HG02840 (cell line): ENCODE measurements around the gene DAAM2.

Source experiments
- ATAC-seq: cut with Tn5 transposase; IDR thresholded peaks from one replicate; pipeline ENCODE4 v1.9.1; 2021; ENCODE audit warnings: mild to moderate bottlenecking, moderate library complexity, moderate number of reproducible peaks; ENCODE audit not compliant: unreplicated experiment, low FRiP score

Gene DAAM2

GRCh38 chr6:39945626-39946025 lies 153.4 kb downstream of the DAAM2 start:
- no peak for ATAC-seq

DNA sequence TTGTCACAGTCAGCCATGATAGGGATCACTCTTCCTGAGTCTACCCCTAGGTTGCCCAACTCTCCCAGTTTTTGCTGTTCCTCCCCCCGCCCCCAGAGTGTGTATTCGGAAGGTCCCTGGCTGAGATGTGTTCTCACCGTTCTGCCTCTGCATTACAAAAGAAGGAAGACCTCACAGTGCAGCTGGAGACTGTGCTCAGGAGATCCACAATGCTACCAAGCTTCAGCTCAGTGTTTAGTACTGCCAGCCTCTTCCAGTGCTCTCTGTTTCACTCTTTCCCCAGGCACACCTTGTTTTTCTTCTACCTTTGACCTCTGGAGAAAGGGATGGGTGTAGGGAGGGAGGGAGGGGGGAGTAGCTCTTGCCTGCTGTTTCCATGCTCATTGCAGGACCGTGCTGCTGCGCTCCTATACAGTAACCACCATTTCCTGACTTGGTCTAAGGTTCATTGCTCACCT lies 155.5 kb downstream of the DAAM2 start:
- no peak for ATAC-seq

- no peak for ATAC-seq
Observed at GRCh38 chr6:39948199-39948791, 156.1 kb downstream of the DAAM2 start.

DNA sequence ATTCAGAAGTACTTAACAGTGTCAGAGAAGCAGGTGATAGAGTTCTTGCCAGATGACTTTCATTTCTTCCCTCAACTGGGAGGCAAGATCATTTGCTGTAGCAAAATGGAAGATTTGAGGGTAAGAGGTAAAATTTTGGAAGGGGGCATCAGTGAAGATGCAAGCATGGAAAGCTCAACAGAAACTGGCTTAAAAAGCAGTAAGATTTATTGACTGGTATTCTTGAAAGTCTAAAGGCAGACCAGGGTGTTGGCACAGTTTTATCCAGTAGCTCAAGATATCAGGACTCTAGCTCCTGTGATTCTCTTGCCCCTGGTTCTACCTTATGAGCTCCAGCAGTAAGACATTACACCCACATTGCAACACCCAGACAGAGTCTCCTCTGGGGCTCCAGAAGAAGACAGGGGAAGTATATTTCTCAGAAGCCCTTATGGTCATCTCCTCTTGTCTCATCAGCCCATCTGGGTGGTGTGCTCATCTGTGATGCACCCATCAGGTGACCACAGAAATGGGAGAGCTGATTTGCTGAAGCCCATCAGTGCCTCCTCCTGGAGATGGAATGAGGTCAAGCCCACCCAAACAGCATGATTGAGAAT lies 158.0 kb downstream of the DAAM2 start:
- ATAC-seq, result no peak

DNA sequence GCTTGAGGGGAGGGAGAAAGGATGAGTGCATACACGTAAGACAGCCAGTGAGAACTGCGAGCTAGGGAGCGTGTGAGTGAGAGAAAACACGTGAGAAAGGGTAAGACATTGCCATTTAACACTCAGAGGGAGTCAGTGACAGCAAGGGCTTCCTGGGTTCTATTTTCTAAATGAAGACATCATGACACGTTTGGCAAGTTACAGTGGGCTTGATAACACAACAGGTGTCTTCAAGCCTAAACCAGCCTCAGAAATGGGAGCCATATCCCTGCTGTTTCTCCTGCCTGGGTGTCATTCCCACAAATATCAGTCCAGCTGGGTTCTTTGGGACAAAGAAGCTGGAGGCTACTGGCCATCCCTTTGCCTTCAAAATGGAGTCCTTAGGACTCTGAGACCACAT lies 159.0 kb downstream of the DAAM2 start:
- no peak for ATAC-seq

DNA sequence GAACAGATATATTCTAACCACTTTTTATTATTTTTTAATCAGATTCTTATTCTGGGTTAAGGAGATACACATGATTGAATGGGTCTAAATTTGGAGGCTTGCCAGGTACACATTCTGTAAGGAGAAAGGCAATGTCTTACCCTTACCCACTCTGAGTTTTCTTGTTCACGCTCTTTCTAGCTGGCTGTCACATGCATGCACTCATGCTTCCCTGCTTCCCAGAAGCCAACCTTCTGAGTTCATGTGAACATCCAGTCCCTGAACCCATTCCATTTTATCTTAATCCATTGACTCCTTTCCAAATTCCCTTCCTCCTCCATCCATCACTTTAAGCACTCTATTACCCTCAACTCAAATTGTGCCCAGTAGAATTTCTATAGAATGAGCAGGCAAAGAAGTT lies 159.5 kb downstream of the DAAM2 start:
- no peak for ATAC-seq

- no peak for ATAC-seq
Observed at GRCh38 chr6:39952167-39952566, 160.0 kb downstream of the DAAM2 start.

DNA sequence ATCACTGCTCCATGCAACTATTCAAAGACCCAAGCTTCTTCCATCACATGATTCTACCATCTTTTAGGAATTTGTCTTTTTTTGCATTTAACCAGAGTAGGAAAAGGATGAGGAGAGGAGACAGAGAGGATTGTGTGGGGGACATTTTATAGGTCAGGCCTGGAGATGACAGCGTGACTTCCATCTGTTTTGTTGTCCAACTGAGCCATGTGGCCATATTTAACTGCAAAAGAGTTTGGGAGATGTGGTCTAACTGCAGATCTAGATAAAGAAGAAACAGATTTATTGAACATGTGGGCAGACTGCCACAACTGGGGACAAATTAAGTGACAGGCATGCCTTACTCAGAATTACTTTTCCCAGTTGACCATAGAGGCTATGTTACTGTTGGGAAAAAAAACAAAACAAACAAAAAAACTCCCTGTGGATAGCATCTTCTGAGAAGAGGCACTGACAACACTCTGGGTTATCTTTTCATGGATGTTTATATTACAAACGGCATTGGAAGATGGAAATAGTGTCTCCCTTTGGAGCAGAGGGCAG lies 161.0 kb downstream of the DAAM2 start:
- no peak for ATAC-seq
